ENCODE measurements around the gene UBAC1.

DNA sequence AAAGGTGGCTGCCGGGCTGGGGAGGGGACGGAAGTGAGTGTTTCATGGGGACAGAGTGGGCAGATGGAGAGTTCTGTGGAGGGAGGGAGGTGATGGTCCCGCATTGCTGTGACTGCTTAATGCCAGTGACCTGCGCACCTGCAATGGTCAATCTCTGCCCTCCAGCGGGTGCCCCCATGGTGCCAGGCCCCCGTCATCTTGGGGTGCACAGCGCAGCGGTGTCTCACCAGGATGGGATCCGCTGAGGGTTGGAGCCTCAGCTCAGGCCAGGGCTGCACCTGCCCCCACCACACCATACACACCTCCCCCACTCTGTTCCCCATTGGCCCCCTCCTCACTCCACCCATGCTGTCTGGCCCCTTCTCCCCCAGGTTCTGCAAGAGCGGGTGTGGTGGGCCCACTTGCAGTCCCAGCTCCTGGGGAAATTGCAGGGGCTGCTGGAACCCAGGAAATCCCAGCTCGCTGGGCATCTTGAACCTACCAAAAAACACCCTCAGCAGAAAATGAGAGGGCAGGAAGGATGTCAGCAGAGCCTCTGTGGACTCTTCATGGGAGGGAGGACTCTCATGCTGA is 41.8 kb downstream of the UBAC1 start:
- no peak for TF ChIP-seq POLR2A (IDR thresholded peaks at IDR 0.05; ENCODE audit: low read length)
- no peak for TF ChIP-seq GATA1 (IDR thresholded peaks at IDR 0.05; ENCODE audit: low read depth, low read length)

All from erythroblast (primary cell).